GM19438 (cell line): Measurements from ENCODE around the gene CHID1.

Source experiments
- ATAC-seq: cut with Tn5 transposase; IDR thresholded peaks from one replicate; pipeline ENCODE4 v1.9.1; 2021; ENCODE audit warnings: low read depth; ENCODE audit not compliant: unreplicated experiment

CHID1 gene

GRCh38 chr11:889687-890475 lies 20.7 kb downstream of the CHID1 start:
- ATAC-seq = no peak

- no peak for ATAC-seq
These were observed 21.4 kb downstream of the CHID1 start for GRCh38 chr11:889257-889656.

- no peak for ATAC-seq
These were observed 22.0 kb downstream of the CHID1 start for GRCh38 chr11:888310-889212.

GRCh38 chr11:887589-887988 lies 23.0 kb downstream of the CHID1 start:
- ATAC-seq = no peak

- no peak for ATAC-seq
These were observed 24.0 kb downstream of the CHID1 start for GRCh38 chr11:886568-886967.

GRCh38 chr11:884578-885070 lies 26.0 kb downstream of the CHID1 start:
- ATAC-seq = no peak

- ATAC-seq = no peak
These were observed 27.1 kb downstream of the CHID1 start for GRCh38 chr11:883527-883926.

GRCh38 chr11:882596-882995 lies 28.0 kb downstream of the CHID1 start:
- ATAC-seq = no peak

- ATAC-seq = no peak
These were observed 30.2 kb downstream of the CHID1 start for GRCh38 chr11:880447-880846.

GRCh38 chr11:877565-877964 lies 33.0 kb downstream of the CHID1 start:
- no peak for ATAC-seq

GRCh38 chr11:876545-876944 lies 34.1 kb downstream of the CHID1 start:
- ATAC-seq = no peak

GRCh38 chr11:875769-876301 lies 34.8 kb downstream of the CHID1 start:
- ATAC-seq = no peak

- ATAC-seq = no peak
These were observed 35.4 kb downstream of the CHID1 start for GRCh38 chr11:875203-875602.

- ATAC-seq = no peak
These were observed 36.9 kb downstream of the CHID1 start for GRCh38 chr11:873706-874105.

GRCh38 chr11:872799-873198 lies 37.8 kb downstream of the CHID1 start:
- no peak for ATAC-seq

GRCh38 chr11:871472-871871 lies 39.1 kb downstream of the CHID1 start:
- ATAC-seq = no peak

- ATAC-seq = no peak
These were observed 40.2 kb downstream of the CHID1 start for GRCh38 chr11:870418-870817.

- ATAC-seq = no peak
These were observed 40.5 kb downstream of the CHID1 start for GRCh38 chr11:870127-870413.

- no peak for ATAC-seq
These were observed 41.0 kb downstream of the CHID1 start for GRCh38 chr11:869399-870126.

- ATAC-seq = no peak
These were observed 41.8 kb downstream of the CHID1 start for GRCh38 chr11:868802-869201.

- no peak for ATAC-seq
These were observed 42.2 kb downstream of the CHID1 start for GRCh38 chr11:868394-868793.
